Measurements from ENCODE around the gene ZNF622. TPM values are rescaled to one million over a fixed set of nuclear protein-coding genes. Genes with fewer than 3 reads are reported as not detected.

Gene ZNF622
- total RNA-seq, 1 experiment from 2014 or later: 25.2 TPM

GRCh38 chr5:16464664-16465543 is 696 bp downstream of the ZNF622 start:
- H3K27ac ChIP-seq (ENCODE audit: low read depth, low read length): peak overlapping the region; percentile 60
- peaks cover 30 to 38% of the 10 kb centered on the region in 2 experiments; a peak in 3 of 4 replicates for H3K36me3 ChIP-seq (ENCODE audit: control insufficient read depth in 1 of 2, insufficient read depth in 2 of 2, low read length in 2 of 2)
- POLR2A ChIA-PET: no interaction called here
- BruUV-seq (replicated peaks): TSS peak; percentile 73
- H4K20me1 ChIP-seq (ENCODE audit: insufficient read depth): no peaks in the 10 kb centered on the region
- H3K27me3 ChIP-seq (ENCODE audit: insufficient read depth, low read length): no peaks in the 10 kb centered on the region
- no peak for DNase-seq (ENCODE audit: low read depth, low spot score)
- H3K79me2 ChIP-seq (ENCODE audit: insufficient read depth, low read length): peaks cover 75% of the 10 kb centered on the region
- intact Hi-C loops (cut with micrococcal nuclease): no loop called here
- RAD21 ChIA-PET (ENCODE audit: low non-redundant PET in 1 of 2, low total read pairs in 2 of 2, uncharacterized antibody in 2 of 2, unreplicated experiment in 2 of 2): no interaction called here
- CTCF ChIA-PET: interaction anchor here (1.2 kb wide), 1 partner anchor 8 kb away, joined by 3 read pairs; no protein-coding TSS in a partner anchor
- no peaks in the 10 kb centered on the region for H3K9me2 ChIP-seq (ENCODE audit: insufficient read depth)
- peaks cover 13 to 25% of the 10 kb centered on the region in 2 experiments for H3K4me1 ChIP-seq (ENCODE audit: control insufficient read depth in 1 of 2, insufficient read depth in 2 of 2, low read length in 2 of 2)
- H2AFZ ChIP-seq (ENCODE audit: low read depth, low read length, poor library complexity, severe bottlenecking): no peak overlapping the region
- H3K9ac ChIP-seq (ENCODE audit: low read length): peak overlapping the region; percentile 87
- H3K4me3 ChIP-seq (replicated peaks in 1 of 2; ENCODE audit: low read depth in 1 of 2, low read length in 2 of 2): peak overlapping the region; percentile 94 to 95
- ATAC-seq: peak; percentile 17
- peak overlapping the region; percentile 89 for H3K4me2 ChIP-seq (ENCODE audit: low read length)
- TF ChIP-seq CBX3 (IDR thresholded peaks at IDR 0.05; ENCODE audit: low read depth) (no peak), ELF1 (IDR thresholded peaks at IDR 0.05; ENCODE audit: borderline replicate concordance, low read depth) (no peak), MAX (IDR thresholded peaks at IDR 0.05) (no peak), SRF (IDR thresholded peaks at IDR 0.05; ENCODE audit: low read depth) (no peak), YY1 (IDR thresholded peaks at IDR 0.05; ENCODE audit: extremely low read depth, insufficient replicate concordance, low read depth, low read length) (no peak), ZNF274 (IDR thresholded peaks at IDR 0.05; ENCODE audit: low read depth, low read length) (no peak)
- no peaks in the 10 kb centered on the region for H3K9me3 ChIP-seq (ENCODE audit: control insufficient read depth in 1 of 2, insufficient read depth in 1 of 2, low read depth in 1 of 2, low read length in 2 of 2)

- ChIA-PET CTCF (interaction anchor here (1.2 kb wide), 1 partner anchor 8 kb away, joined by 3 read pairs; no protein-coding TSS in a partner anchor), RAD21 (ENCODE audit: low non-redundant PET in 1 of 2, low total read pairs in 2 of 2, uncharacterized antibody in 2 of 2, unreplicated experiment in 2 of 2) (no interaction called here), POLR2A (no interaction called here)
- no peak for DNase-seq (ENCODE audit: low read depth, low spot score)
- no TSS peak for BruUV-seq (replicated peaks)
- Histone ChIP-seq H3K36me3 (ENCODE audit: control insufficient read depth in 1 of 2, insufficient read depth in 2 of 2, low read length in 2 of 2) (peaks cover 31 to 44% of the 10 kb centered on the region in 2 experiments; a peak in 3 of 4 replicates), H3K4me2 (ENCODE audit: low read length) (peak overlapping the region; percentile 89), H3K27me3 (ENCODE audit: insufficient read depth, low read length) (no peaks in the 10 kb centered on the region), H3K9me3 (ENCODE audit: control insufficient read depth in 1 of 2, insufficient read depth in 1 of 2, low read depth in 1 of 2, low read length in 2 of 2) (no peaks in the 10 kb centered on the region), H4K20me1 (ENCODE audit: insufficient read depth) (no peaks in the 10 kb centered on the region), H2AFZ (ENCODE audit: low read depth, low read length, poor library complexity, severe bottlenecking) (no peak overlapping the region), H3K79me2 (ENCODE audit: insufficient read depth, low read length) (peaks cover 82% of the 10 kb centered on the region), H3K27ac (ENCODE audit: low read depth, low read length) (no peak overlapping the region), H3K9me2 (ENCODE audit: insufficient read depth) (no peaks in the 10 kb centered on the region), H3K4me3 (replicated peaks in 1 of 2; ENCODE audit: low read depth in 1 of 2, low read length in 2 of 2) (peak overlapping the region; percentile 94 to 95), H3K4me1 (ENCODE audit: control insufficient read depth in 1 of 2, insufficient read depth in 2 of 2, low read length in 2 of 2) (peaks cover 13 to 25% of the 10 kb centered on the region in 2 experiments), H3K9ac (ENCODE audit: low read length) (peak overlapping the region; percentile 87; the same call in 1 of the 2 replicates)
- ATAC-seq: no peak
- intact Hi-C loops (cut with micrococcal nuclease): no loop called here
- TF ChIP-seq POLR2AphosphoS5 (IDR thresholded peaks at IDR 0.05; ENCODE audit: low read depth, low read length): no peak
- TF ChIP-seq CTCF (IDR thresholded peaks at IDR 0.05 in 2 of 3, conservative IDR thresholded peaks at IDR 0.05 in 1 of 3; ENCODE audit: borderline replicate concordance in 1 of 3, insufficient read depth in 1 of 3, low read depth in 2 of 3, low read length in 2 of 3): no peak
- no peak for TF ChIP-seq ATF3 (IDR thresholded peaks at IDR 0.05)
- TF ChIP-seq CEBPB (IDR thresholded peaks at IDR 0.05; ENCODE audit: low read depth): no peak
- TF ChIP-seq MAX (IDR thresholded peaks at IDR 0.05): no peak
- TF ChIP-seq REST (IDR thresholded peaks at IDR 0.05; ENCODE audit: low read depth): no peak
- TF ChIP-seq ZNF274 (IDR thresholded peaks at IDR 0.05; ENCODE audit: low read depth, low read length): no peak
Measured at GRCh38 chr5:16464231-16464630, 1.4 kb downstream of the ZNF622 start.
